WTC11 (cell line): ENCODE results near the gene PAPOLA. TPM values are rescaled to one million over a fixed set of nuclear protein-coding genes. Genes with fewer than 3 reads are reported as not detected.
A peak's percentile ranks its signal among the peaks of the same experiment; 100 is the strongest.

ENCODE experiments used
- ATAC-seq: fragments of 200-7000 bp; cut with Tn5 transposase; 2 replicates; pipeline ENCODE4 v1.10.0; 2021; ENCODE audit warnings: mild to moderate bottlenecking, moderate library complexity
- CTCF ChIA-PET: fragments of 300-600 bp; sonication (Branson Sonifier 250); formaldehyde crosslinking; loops from one replicate; lab custom pipeline; 2021; ENCODE audit warnings: antibody characterized with exemption; lab: Charles Lee
- POLR2A ChIA-PET: fragments of 350-600 bp; sonication (Branson Sonifier 250); formaldehyde crosslinking; loops from one replicate; lab custom pipeline; 2021; ENCODE audit warnings: antibody characterized with exemption; lab: Charles Lee
- DNase-seq: peaks from one replicate; pipeline ENCODE4 v3.0.0; 2021; ENCODE audit warnings: low spot score
- H3K27ac Mint-ChIP-seq: 2 replicates; pipeline ENCODE4 v1.8.0; 2021; ENCODE audit warnings: mixed read lengths
- H3K27me3 Mint-ChIP-seq: 2 replicates; pipeline ENCODE4 v1.8.0; 2021; ENCODE audit warnings: low read depth, mild to moderate bottlenecking, moderate library complexity, mixed read lengths
- H3K36me3 Mint-ChIP-seq: 2 replicates; pipeline ENCODE4 v1.8.0; 2021; ENCODE audit warnings: mixed read lengths
- H3K4me1 Mint-ChIP-seq: 2 replicates; pipeline ENCODE4 v1.8.0; 2022; ENCODE audit warnings: mixed read lengths
- H3K4me3 Mint-ChIP-seq: 2 replicates; pipeline ENCODE4 v1.8.0; 2021; ENCODE audit warnings: mild to moderate bottlenecking, moderate library complexity, mixed read lengths
- H3K9me3 Mint-ChIP-seq: 2 replicates; pipeline ENCODE4 v1.8.0; 2021; ENCODE audit warnings: mixed read lengths
- ELF4 ChIP-seq: sonication (generic); formaldehyde crosslinking; IDR thresholded peaks from 2 replicates; pipeline ENCODE4 v1.8.1; 2022; ENCODE audit warnings: low read depth, mild to moderate bottlenecking, moderate library complexity, missing genetic modification reagents
- JAZF1 ChIP-seq: fragments of 250-450 bp; sonication (Bioruptor Pico); IDR thresholded peaks from 2 replicates; pipeline ENCODE4 v1.9.0; 2021; ENCODE audit warnings: moderate library complexity, mild to moderate bottlenecking, inconsistent platforms
- MXD4 ChIP-seq: fragments of 250-450 bp; sonication (Bioruptor Pico); IDR thresholded peaks from 2 replicates; pipeline ENCODE4 v1.8.0; 2021; ENCODE audit warnings: mild to moderate bottlenecking, moderate library complexity, borderline replicate concordance
- MYBL2 ChIP-seq: sonication (generic); formaldehyde crosslinking; IDR thresholded peaks from 2 replicates; pipeline ENCODE4 v1.8.1; 2023; ENCODE audit warnings: mild to moderate bottlenecking, moderate library complexity, missing genetic modification reagents
- NFYB ChIP-seq: sonication (generic); formaldehyde crosslinking; conservative IDR thresholded peaks from 2 replicates; pipeline ENCODE4 v1.8.0; 2022; ENCODE audit warnings: low read depth, missing genetic modification reagents
- OVOL2 ChIP-seq: fragments of 250-450 bp; sonication (Bioruptor Pico); IDR thresholded peaks from 2 replicates; pipeline ENCODE4 v1.9.0; 2021; ENCODE audit warnings: mild to moderate bottlenecking, borderline replicate concordance
- SMAD3 ChIP-seq: sonication (generic); formaldehyde crosslinking; IDR thresholded peaks from 2 replicates; pipeline ENCODE4 v1.8.0; 2022; ENCODE audit warnings: missing genetic modification reagents, mild to moderate bottlenecking, borderline replicate concordance
- TCF7 ChIP-seq: sonication (generic); formaldehyde crosslinking; IDR thresholded peaks from 2 replicates; pipeline ENCODE4 v1.8.0; 2022; ENCODE audit warnings: mild to moderate bottlenecking, low read depth, missing genetic modification reagents, moderate library complexity
- total RNA-seq: library from RNA; stranded (reverse); gene quantifications from 3 replicates; pipeline ENCODE4 v1.2.3, GENCODE V29; 2021
- TF ChIP-seq, protein P1 (sequence below): sonication (generic); formaldehyde crosslinking; IDR thresholded peaks from 2 replicates; pipeline ENCODE4 v1.8.1; 2023; ENCODE audit warnings: mild to moderate bottlenecking, moderate library complexity, missing genetic modification reagents
- TF ChIP-seq, protein P2 (sequence below): sonication (generic); formaldehyde crosslinking; IDR thresholded peaks from 2 replicates; pipeline ENCODE4 v1.8.0; 2023; ENCODE audit warnings: missing genetic modification reagents, mild to moderate bottlenecking, borderline replicate concordance
- TF ChIP-seq, protein P3 (sequence below): fragments of 250-450 bp; sonication (Bioruptor Pico); IDR thresholded peaks from 2 replicates; pipeline ENCODE4 v1.9.0; 2021; ENCODE audit warnings: mild to moderate bottlenecking
- TF ChIP-seq, protein P4 (sequence below): sonication (generic); formaldehyde crosslinking; IDR thresholded peaks from 2 replicates; pipeline ENCODE4 v1.8.0; 2022; ENCODE audit warnings: mild to moderate bottlenecking, missing genetic modification reagents
- TF ChIP-seq, protein P5 (sequence below): fragments of 250-450 bp; sonication (Bioruptor Pico); IDR thresholded peaks from 2 replicates; pipeline ENCODE4 v1.9.0; 2021; ENCODE audit warnings: mild to moderate bottlenecking, borderline replicate concordance

Gene PAPOLA
- total RNA-seq, 1 experiment from 2014 or later = 210 TPM

DNA sequence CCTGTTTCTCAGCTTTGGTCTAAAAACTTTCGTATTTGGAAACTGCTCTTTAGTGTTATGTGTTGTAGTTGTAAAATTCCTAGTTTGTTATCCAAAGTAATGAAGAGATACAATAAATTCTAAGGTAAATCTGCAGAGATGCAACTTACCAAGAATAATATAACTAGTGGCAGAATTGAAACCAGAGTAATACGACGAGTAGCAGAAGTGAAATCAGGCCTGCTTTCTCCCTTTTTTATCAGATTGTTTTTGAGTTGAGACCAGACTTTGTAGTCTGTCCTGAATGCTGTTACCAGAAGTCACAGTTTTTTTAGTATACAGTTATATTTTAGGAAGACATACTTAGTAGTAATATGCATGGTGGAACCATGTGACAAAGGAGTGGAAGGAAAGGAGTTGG is 12.5 kb downstream of the PAPOLA start:
- H3K4me3 Mint-ChIP-seq = no peak overlapping the region
- no peak for ATAC-seq
- no peaks in the 10 kb centered on the region for H3K9me3 Mint-ChIP-seq
- no peak for DNase-seq
- H3K27ac Mint-ChIP-seq = peak overlapping the region; percentile 51
- ChIA-PET POLR2A (no interaction called here), CTCF (no interaction called here)
- H3K27me3 Mint-ChIP-seq = no peaks in the 10 kb centered on the region
- peaks cover 1% of the 10 kb centered on the region for H3K36me3 Mint-ChIP-seq
- H3K4me1 Mint-ChIP-seq = peaks cover 72% of the 10 kb centered on the region
- TF ChIP-seq OVOL2 (CRISPR knock-in tag) = no peak
- TF ChIP-seq NFYB (CRISPR knock-in tag) = no peak
- no peak for TF ChIP-seq ELF4 (CRISPR knock-in tag)
- TF ChIP-seq, protein P1, sequence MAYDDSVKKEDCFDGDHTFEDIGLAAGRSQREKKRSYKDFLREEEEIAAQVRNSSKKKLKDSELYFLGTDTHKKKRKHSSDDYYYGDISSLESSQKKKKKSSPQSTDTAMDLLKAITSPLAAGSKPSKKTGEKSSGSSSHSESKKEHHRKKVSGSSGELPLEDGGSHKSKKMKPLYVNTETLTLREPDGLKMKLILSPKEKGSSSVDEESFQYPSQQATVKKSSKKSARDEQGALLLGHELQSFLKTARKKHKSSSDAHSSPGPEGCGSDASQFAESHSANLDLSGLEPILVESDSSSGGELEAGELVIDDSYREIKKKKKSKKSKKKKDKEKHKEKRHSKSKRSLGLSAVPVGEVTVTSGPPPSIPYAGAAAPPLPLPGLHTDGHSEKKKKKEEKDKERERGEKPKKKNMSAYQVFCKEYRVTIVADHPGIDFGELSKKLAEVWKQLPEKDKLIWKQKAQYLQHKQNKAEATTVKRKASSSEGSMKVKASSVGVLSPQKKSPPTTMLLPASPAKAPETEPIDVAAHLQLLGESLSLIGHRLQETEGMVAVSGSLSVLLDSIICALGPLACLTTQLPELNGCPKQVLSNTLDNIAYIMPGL = no peak
- TF ChIP-seq, protein P2, sequence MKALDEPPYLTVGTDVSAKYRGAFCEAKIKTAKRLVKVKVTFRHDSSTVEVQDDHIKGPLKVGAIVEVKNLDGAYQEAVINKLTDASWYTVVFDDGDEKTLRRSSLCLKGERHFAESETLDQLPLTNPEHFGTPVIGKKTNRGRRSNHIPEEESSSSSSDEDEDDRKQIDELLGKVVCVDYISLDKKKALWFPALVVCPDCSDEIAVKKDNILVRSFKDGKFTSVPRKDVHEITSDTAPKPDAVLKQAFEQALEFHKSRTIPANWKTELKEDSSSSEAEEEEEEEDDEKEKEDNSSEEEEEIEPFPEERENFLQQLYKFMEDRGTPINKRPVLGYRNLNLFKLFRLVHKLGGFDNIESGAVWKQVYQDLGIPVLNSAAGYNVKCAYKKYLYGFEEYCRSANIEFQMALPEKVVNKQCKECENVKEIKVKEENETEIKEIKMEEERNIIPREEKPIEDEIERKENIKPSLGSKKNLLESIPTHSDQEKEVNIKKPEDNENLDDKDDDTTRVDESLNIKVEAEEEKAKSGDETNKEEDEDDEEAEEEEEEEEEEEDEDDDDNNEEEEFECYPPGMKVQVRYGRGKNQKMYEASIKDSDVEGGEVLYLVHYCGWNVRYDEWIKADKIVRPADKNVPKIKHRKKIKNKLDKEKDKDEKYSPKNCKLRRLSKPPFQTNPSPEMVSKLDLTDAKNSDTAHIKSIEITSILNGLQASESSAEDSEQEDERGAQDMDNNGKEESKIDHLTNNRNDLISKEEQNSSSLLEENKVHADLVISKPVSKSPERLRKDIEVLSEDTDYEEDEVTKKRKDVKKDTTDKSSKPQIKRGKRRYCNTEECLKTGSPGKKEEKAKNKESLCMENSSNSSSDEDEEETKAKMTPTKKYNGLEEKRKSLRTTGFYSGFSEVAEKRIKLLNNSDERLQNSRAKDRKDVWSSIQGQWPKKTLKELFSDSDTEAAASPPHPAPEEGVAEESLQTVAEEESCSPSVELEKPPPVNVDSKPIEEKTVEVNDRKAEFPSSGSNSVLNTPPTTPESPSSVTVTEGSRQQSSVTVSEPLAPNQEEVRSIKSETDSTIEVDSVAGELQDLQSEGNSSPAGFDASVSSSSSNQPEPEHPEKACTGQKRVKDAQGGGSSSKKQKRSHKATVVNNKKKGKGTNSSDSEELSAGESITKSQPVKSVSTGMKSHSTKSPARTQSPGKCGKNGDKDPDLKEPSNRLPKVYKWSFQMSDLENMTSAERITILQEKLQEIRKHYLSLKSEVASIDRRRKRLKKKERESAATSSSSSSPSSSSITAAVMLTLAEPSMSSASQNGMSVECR = no peak
- no peak for TF ChIP-seq MYBL2 (CRISPR knock-in tag)
- no peak for TF ChIP-seq SMAD3 (CRISPR knock-in tag)
- TF ChIP-seq, protein P3, sequence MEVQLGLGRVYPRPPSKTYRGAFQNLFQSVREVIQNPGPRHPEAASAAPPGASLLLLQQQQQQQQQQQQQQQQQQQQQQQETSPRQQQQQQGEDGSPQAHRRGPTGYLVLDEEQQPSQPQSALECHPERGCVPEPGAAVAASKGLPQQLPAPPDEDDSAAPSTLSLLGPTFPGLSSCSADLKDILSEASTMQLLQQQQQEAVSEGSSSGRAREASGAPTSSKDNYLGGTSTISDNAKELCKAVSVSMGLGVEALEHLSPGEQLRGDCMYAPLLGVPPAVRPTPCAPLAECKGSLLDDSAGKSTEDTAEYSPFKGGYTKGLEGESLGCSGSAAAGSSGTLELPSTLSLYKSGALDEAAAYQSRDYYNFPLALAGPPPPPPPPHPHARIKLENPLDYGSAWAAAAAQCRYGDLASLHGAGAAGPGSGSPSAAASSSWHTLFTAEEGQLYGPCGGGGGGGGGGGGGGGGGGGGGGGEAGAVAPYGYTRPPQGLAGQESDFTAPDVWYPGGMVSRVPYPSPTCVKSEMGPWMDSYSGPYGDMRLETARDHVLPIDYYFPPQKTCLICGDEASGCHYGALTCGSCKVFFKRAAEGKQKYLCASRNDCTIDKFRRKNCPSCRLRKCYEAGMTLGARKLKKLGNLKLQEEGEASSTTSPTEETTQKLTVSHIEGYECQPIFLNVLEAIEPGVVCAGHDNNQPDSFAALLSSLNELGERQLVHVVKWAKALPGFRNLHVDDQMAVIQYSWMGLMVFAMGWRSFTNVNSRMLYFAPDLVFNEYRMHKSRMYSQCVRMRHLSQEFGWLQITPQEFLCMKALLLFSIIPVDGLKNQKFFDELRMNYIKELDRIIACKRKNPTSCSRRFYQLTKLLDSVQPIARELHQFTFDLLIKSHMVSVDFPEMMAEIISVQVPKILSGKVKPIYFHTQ = no peak
- TF ChIP-seq, protein P4, sequence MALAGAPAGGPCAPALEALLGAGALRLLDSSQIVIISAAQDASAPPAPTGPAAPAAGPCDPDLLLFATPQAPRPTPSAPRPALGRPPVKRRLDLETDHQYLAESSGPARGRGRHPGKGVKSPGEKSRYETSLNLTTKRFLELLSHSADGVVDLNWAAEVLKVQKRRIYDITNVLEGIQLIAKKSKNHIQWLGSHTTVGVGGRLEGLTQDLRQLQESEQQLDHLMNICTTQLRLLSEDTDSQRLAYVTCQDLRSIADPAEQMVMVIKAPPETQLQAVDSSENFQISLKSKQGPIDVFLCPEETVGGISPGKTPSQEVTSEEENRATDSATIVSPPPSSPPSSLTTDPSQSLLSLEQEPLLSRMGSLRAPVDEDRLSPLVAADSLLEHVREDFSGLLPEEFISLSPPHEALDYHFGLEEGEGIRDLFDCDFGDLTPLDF (CRISPR knock-in tag) = no peak
- TF ChIP-seq JAZF1 (CRISPR knock-in tag) = no peak
- TF ChIP-seq, protein P5, sequence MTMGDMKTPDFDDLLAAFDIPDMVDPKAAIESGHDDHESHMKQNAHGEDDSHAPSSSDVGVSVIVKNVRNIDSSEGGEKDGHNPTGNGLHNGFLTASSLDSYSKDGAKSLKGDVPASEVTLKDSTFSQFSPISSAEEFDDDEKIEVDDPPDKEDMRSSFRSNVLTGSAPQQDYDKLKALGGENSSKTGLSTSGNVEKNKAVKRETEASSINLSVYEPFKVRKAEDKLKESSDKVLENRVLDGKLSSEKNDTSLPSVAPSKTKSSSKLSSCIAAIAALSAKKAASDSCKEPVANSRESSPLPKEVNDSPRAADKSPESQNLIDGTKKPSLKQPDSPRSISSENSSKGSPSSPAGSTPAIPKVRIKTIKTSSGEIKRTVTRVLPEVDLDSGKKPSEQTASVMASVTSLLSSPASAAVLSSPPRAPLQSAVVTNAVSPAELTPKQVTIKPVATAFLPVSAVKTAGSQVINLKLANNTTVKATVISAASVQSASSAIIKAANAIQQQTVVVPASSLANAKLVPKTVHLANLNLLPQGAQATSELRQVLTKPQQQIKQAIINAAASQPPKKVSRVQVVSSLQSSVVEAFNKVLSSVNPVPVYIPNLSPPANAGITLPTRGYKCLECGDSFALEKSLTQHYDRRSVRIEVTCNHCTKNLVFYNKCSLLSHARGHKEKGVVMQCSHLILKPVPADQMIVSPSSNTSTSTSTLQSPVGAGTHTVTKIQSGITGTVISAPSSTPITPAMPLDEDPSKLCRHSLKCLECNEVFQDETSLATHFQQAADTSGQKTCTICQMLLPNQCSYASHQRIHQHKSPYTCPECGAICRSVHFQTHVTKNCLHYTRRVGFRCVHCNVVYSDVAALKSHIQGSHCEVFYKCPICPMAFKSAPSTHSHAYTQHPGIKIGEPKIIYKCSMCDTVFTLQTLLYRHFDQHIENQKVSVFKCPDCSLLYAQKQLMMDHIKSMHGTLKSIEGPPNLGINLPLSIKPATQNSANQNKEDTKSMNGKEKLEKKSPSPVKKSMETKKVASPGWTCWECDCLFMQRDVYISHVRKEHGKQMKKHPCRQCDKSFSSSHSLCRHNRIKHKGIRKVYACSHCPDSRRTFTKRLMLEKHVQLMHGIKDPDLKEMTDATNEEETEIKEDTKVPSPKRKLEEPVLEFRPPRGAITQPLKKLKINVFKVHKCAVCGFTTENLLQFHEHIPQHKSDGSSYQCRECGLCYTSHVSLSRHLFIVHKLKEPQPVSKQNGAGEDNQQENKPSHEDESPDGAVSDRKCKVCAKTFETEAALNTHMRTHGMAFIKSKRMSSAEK (CRISPR knock-in tag) = no peak
- TF ChIP-seq MXD4 (CRISPR knock-in tag) = no peak
- no peak for TF ChIP-seq TCF7
